Mucosa of descending colon (tissue), 3 donors: ENCODE measurements around the gene ABCA3. TPM values are rescaled to one million over a fixed set of nuclear protein-coding genes. Genes with fewer than 3 reads are reported as not detected.

Source experiments
- ATAC-seq: fragments of 200-7000 bp; cut with Tn5 transposase; one replicate; pipeline ENCODE4 v1.9.1; 2020; ENCODE audit warnings: mild to moderate bottlenecking, moderate library complexity
- DNase-seq, 3 donors: peaks; one replicate each; pipeline ENCODE4 v3.0.0-alpha.2; 2020
- H3K36me3 ChIP-seq: fragments of 200-600 bp; one replicate; pipeline ENCODE4 v1.8.0; 2021; ENCODE audit warnings: low read depth, mild to moderate bottlenecking
- H3K4me1 ChIP-seq: fragments of 200-600 bp; one replicate; pipeline ENCODE4 v1.8.0; 2021; ENCODE audit warnings: low read depth, mild to moderate bottlenecking
- H3K4me3 ChIP-seq: fragments of 200-600 bp; one replicate; pipeline ENCODE4 v1.8.0; 2021; ENCODE audit warnings: mild to moderate bottlenecking
- H3K9me3 ChIP-seq: fragments of 200-600 bp; one replicate; pipeline ENCODE4 v1.8.0; 2021; ENCODE audit warnings: mild to moderate bottlenecking
- CTCF ChIP-seq: fragments of 200-600 bp; IDR thresholded peaks from one replicate; pipeline ENCODE4 v1.8.0; 2022; ENCODE audit warnings: antibody characterized with exemption, mild to moderate bottlenecking
- intact Hi-C, 2 donors: fragments of 100-400 bp; cut with DNase I in 1 of 2; cut with micrococcal nuclease in 1 of 2; formaldehyde crosslinking; loops; one replicate each; pipeline versions ENCODE4 v1.11.0 to v1.11.1; 2022; cut with DNase I, micrococcal nuclease
- total RNA-seq, 3 donors: library from RNA; stranded (reverse); fragmentation: NEBNext Ultra II Directional in 2 of 3; extraction: Animal tissue kit (Norgen Biotek cat#: 25700) in 2 of 3; gene quantifications; one replicate each; pipeline versions ENCODE4 v1.2.1 to v1.2.4, GENCODE V29; 2021 to 2023
- donor health status: DM: no; HTN: no; CAD: no; lungs with moderate emphysema.
- donor health status: DM: no; HTN: no; CAD: no.
- donor health status: DM: no; HTN: yes; CAD: no.

Gene ABCA3
- total RNA-seq, 3 donors from 2014 or later: 3.0 to 13.5 (median 3.4) TPM

DNA sequence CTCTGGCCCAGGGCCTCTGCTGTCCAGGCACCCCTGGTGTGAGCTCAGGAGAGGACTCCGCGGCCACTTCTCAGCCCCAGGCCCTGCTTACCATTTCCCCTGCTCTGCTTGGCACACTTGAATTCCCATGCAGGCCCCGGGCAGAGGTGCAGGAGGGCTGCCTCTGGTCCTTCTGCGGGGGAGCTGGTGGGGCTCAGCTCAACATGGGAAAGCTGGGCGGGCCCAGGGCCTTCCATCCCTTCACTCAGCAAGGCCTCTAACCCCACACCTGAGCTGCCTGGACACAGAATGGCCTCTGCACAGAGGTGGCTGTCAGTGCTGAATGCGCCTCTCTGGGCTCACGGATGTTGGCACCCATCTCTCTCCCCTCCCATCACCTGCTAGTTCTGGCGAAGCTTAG lies 60.1 kb downstream of the ABCA3 start:
- no peak for TF ChIP-seq CTCF
- Histone ChIP-seq H3K36me3 (no peaks in the 10 kb centered on the region), H3K4me3 (no peak overlapping the region), H3K9me3 (no peaks in the 10 kb centered on the region), H3K4me1 (no peaks in the 10 kb centered on the region)
- DNase-seq: no peak
- ATAC-seq: no peak
- intact Hi-C loops: no loop called here

DNA sequence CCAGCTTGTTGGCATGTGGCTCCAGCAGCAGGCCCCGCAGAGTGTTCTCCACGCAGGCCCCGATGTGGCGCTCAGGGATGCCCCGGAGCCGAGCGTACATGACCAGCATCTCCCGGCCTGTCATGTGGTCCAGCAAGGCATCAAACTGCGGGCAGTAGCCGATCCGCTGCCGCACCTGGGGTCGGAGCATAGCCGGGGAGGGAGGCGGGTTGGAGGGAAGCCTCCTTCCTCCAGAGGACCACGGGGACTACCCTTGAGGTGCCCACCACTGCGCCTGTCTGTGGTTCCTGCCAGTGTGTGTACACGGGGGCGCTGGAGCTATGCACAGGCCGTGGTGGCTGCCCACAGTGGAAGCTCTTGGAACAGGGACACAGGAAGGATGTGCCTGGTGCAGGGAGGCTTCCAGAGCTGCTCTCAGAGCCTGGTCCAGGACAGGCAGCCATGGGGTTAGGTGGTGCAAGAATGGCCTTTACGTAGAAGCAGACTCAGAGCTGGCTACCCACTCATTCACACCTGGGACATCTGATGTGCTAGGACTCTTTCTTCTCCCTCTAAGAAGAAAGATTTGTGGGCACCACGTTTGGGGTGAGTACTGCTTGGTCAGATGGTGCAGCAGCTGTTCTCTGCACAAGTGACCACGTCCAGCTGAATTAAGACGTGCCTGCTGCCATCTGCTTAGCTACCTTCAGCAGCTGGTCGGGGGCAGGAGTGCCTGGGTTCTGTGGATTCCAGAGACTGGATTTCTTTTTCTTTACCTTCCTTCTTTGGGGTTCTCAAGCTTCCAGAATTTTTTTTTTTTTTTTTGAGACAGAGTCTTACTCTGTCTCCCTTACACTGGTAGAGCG lies 61.4 kb downstream of the ABCA3 start:
- TF ChIP-seq CTCF: no peak
- no peaks in the 10 kb centered on the region for H3K36me3 ChIP-seq
- no peak overlapping the region for H3K4me3 ChIP-seq
- no peaks in the 10 kb centered on the region for H3K4me1 ChIP-seq
- intact Hi-C loops: no loop called here
- DNase-seq (no peak), ATAC-seq (no peak)
- no peaks in the 10 kb centered on the region for H3K9me3 ChIP-seq

DNA sequence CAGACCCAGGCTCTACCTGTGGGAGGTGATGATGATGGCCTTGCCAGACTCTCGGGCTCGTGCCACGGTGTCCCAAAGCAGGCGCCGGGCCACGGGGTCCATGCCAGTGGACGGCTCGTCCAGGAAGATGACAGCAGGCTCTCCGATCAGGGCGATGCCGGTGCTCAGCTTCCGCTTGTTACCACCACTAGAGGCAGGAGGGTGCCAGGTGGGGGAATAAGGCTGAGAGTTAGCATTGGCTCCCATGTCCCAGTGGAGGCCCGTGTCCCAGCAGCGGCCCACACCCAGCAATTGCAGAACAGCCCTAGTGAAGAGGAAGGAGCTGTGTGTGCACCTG lies 62.3 kb downstream of the ABCA3 start:
- H3K4me3 ChIP-seq: no peak overlapping the region
- no peaks in the 10 kb centered on the region for H3K4me1 ChIP-seq
- H3K9me3 ChIP-seq: no peaks in the 10 kb centered on the region
- TF ChIP-seq CTCF: no peak
- H3K36me3 ChIP-seq: no peaks in the 10 kb centered on the region
- DNase-seq: no peak
- peak; percentile 38 for ATAC-seq
- intact Hi-C loops: no loop called here

DNA sequence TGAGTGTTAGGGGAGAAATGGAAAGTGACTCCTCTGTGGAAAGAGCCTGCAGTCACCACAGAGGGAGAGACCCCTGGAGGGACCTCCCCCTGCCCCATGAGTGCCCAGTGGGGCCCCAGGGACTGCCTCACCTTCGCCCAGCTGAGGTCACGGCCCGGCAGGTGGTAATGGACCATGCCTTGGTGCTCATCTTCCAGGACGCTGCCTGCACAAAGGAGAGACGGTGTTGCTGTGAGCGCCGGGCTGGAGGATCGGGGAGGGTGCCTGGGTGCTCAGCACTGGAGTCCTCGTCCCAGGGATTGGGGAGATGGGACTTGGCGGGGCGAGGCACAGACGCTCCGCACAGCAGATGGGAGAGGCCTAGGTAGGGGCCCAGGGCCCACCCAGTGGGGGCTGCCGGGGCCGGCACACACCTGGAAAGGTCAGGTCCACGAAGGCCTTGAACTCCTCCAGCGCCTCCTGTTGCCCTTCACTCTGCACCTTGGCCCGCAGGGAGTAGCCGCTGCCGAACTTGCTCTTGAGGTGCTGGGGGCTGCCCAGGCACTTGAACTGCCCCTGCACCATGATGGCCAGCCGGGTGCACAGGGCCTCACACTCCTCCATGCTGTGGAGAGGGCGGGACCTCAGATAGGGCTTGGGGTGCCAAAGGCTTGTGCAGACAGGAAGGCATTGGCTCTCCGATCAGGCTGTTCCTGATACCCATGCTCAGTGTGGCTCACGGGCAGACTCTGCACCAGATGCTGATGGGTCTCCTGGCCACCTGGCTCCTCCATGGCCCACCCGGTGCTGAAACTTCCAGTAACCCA lies 62.9 kb downstream of the ABCA3 start:
- no peak overlapping the region for H3K4me3 ChIP-seq
- no peaks in the 10 kb centered on the region for H3K4me1 ChIP-seq
- no peak for ATAC-seq
- no peaks in the 10 kb centered on the region for H3K9me3 ChIP-seq
- H3K36me3 ChIP-seq: no peaks in the 10 kb centered on the region
- intact Hi-C loops: no loop called here
- TF ChIP-seq CTCF: no peak
- DNase-seq: no peak

DNA sequence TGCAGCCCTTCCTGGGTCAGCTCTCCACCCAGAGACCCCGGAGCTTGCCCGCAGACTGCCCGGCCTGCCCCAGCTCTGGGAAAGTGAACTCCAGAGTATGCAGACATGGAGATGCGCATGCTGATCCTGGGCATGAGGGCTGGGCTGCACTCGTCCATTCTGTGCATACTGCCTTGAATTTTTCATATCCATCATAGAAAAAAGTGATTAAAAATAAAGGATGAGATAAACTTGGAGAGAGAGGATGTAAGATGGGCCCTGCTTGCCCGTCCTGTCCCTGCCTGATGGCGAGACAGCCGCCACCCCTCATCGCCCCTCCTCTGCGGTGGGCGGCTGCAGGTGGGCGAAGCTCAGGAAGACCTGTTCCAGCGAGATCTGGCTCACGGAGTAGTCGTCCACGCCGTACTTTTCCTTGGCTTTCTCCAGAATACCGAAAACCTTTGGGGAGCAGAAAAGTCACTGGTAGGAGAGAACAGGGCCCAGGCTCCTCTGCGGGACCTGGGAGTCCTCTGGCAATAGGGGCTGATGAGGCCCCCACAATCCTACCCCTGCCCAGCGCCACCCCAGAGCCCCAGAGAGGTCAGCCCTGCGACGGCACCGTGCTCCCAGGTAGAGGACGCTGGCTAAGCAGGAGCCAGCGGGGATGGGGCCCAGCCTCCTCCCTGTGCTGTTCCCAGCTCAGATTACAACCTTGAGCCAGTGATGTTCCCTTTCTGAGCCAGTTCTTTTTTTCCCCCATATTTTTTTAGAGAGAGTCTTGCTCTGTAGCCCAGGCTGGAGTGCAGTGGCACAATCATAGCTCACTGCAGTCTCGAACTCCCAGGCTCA lies 63.9 kb downstream of the ABCA3 start:
- Histone ChIP-seq H3K4me3 (no peak overlapping the region), H3K9me3 (no peaks in the 10 kb centered on the region), H3K4me1 (no peaks in the 10 kb centered on the region), H3K36me3 (no peaks in the 10 kb centered on the region)
- TF ChIP-seq CTCF: no peak
- DNase-seq: no peak
- intact Hi-C loops: no loop called here
- ATAC-seq: no peak
